PC-9 (cell line): ENCODE data around the gene EIF2S2. TPM values are rescaled to one million over a fixed set of nuclear protein-coding genes. Genes with fewer than 3 reads are reported as not detected.

ENCODE experiments used
- BruUV-seq: library from RNA; stranded (reverse); fragments of 400-500 nt; replicated peaks from 2 replicates; lab custom pipeline; 2021; lab: Mats Ljungman, UMichigan
- CTCF ChIA-PET: fragments of 300-600 bp; sonication (Branson Sonifier 250); formaldehyde crosslinking; loops from one replicate; lab custom pipeline; 2022; ENCODE audit warnings: antibody characterized with exemption; lab: Charles Lee
- POLR2A ChIA-PET: fragments of 300-600 bp; sonication (Branson Sonifier 250); formaldehyde crosslinking; loops from one replicate; lab custom pipeline; 2022; ENCODE audit warnings: antibody characterized with exemption; ENCODE audit not compliant: unreplicated experiment; lab: Charles Lee
- DNase-seq, 2 experiments: peaks; one replicate each; pipeline versions ENCODE4 v3.0.0 to v3.0.0-alpha.2; 2015 to 2022; ENCODE audit warnings: mixed read lengths in 1 of 2
- H2AFZ ChIP-seq: fragments of 200-600 bp; sonication (generic); 2 replicates; pipeline ENCODE4 v1.8.1; 2017; ENCODE audit warnings: antibody characterized with exemption
- H3F3A ChIP-seq: fragments of 200-600 bp; sonication (generic); 2 replicates; pipeline ENCODE4 v1.8.1; 2017; ENCODE audit warnings: antibody characterized with exemption, mild to moderate bottlenecking, low read depth; ENCODE audit not compliant: insufficient read depth
- H3K27ac ChIP-seq: fragments of 200-600 bp; sonication (generic); 2 replicates; pipeline ENCODE4 v1.6.1; 2016; ENCODE audit warnings: mixed run types
- H3K27me3 ChIP-seq: fragments of 200-600 bp; sonication (generic); 2 replicates; pipeline ENCODE4 v1.6.1; 2016; ENCODE audit warnings: low read depth, mixed run types; ENCODE audit not compliant: insufficient read depth
- H3K36me3 ChIP-seq: fragments of 200-600 bp; sonication (generic); 2 replicates; pipeline ENCODE4 v1.6.1; 2016; ENCODE audit warnings: low read depth, mixed run types
- H3K4me1 ChIP-seq: fragments of 200-600 bp; sonication (generic); replicated peaks from 2 replicates; pipeline ENCODE4 v1.6.1; 2016; ENCODE audit warnings: mixed run types; ENCODE audit not compliant: insufficient read depth
- H3K4me2 ChIP-seq: fragments of 200-600 bp; sonication (generic); 2 replicates; pipeline ENCODE4 v1.6.1; 2017; ENCODE audit warnings: mixed run types
- H3K4me3 ChIP-seq: fragments of 200-600 bp; sonication (generic); 2 replicates; pipeline ENCODE4 v1.6.1; 2016; ENCODE audit warnings: mixed run types
- H3K79me2 ChIP-seq: fragments of 200-600 bp; sonication (generic); 2 replicates; pipeline ENCODE4 v1.6.1; 2017; ENCODE audit warnings: low read depth, mixed run types
- H3K9me2 ChIP-seq: fragments of 200-600 bp; sonication (generic); 2 replicates; pipeline ENCODE4 v1.8.1; 2017; ENCODE audit warnings: mild to moderate bottlenecking; ENCODE audit not compliant: insufficient read depth
- H3K9me3 ChIP-seq: fragments of 200-600 bp; sonication (generic); 2 replicates; pipeline ENCODE4 v1.8.1; 2016; ENCODE audit warnings: low read depth; ENCODE audit not compliant: insufficient read depth
- H4K20me1 ChIP-seq: fragments of 200-600 bp; sonication (generic); 2 replicates; pipeline ENCODE4 v1.8.1; 2017; ENCODE audit not compliant: insufficient read depth
- CTCF ChIP-seq: fragments of 200-600 bp; sonication (generic); conservative IDR thresholded peaks from 2 replicates; pipeline ENCODE4 v1.6.1; 2017; ENCODE audit warnings: mixed run types, antibody characterized with exemption, mild to moderate bottlenecking, moderate library complexity
- EZH2 ChIP-seq: fragments of 200-600 bp; sonication (generic); IDR thresholded peaks from 2 replicates; pipeline ENCODE4 v1.8.0; 2017; ENCODE audit warnings: antibody characterized with exemption, low read depth
- intact Hi-C: fragments of 100-400 bp; cut with micrococcal nuclease; formaldehyde crosslinking; loops from one replicate; pipeline ENCODE4 v1.10.0; 2022; ENCODE audit not compliant: unreplicated experiment
- total RNA-seq: library from RNA; stranded (reverse); gene quantifications from 2 replicates; pipeline ENCODE4 v1.2.3, GENCODE V29; 2021

Gene EIF2S2
- total RNA-seq, 1 experiment from 2014 or later = 162 TPM

DNA sequence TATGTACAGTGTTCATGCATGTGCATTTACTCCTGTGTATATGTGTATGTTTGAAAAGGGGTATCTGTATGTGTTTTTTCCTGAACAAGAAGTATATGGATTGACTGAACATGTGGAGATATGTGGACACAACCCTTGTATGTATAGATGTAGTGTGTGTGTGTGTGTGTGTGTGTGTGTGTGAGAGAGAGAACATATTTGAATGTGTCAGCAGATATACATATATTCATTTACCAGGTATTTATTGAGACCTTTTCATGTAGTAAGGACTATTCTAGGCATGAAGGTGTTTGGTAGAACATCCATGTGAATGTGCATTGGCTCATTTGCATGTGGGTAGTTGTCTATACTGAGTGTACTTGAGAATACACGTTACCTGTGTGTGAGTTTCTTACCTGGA is 39.3 kb downstream of the EIF2S2 start:
- ChIA-PET POLR2A (no interaction called here), CTCF (no interaction called here)
- Histone ChIP-seq H3K4me1 (peaks cover 13% of the 10 kb centered on the region; the same call in 1 of the 2 replicates), H3K27ac (no peak overlapping the region), H3K4me3 (no peak overlapping the region), H3K9me2 (no peaks in the 10 kb centered on the region), H3K79me2 (peaks cover 25% of the 10 kb centered on the region; the same call in 1 of the 2 replicates), H3K36me3 (no peaks in the 10 kb centered on the region), H3K27me3 (no peaks in the 10 kb centered on the region), H3K9me3 (no peaks in the 10 kb centered on the region), H3K4me2 (no peak overlapping the region), H4K20me1 (peaks cover 25% of the 10 kb centered on the region), H2AFZ (no peak overlapping the region), H3F3A (peaks cover 13% of the 10 kb centered on the region)
- no TSS peak for BruUV-seq
- TF ChIP-seq EZH2 (no peak), CTCF (no peak)
- DNase-seq = no peak
- intact Hi-C loops = loop anchor here (5.0 kb wide), 1 partner anchor 615 kb away; no protein-coding TSS in a partner anchor

DNA sequence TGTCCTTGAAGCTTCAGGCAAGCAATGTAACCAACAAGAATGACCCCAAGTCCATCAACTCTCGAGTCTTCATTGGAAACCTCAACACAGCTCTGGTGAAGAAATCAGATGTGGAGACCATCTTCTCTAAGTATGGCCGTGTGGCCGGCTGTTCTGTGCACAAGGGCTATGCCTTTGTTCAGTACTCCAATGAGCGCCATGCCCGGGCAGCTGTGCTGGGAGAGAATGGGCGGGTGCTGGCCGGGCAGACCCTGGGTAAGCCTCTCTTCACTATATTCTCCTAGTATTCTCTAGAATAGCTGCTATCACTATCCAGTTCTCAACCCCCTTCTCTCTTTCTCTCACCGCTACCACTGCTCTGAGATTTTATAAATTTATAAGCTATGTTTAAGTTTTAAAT is 40.0 kb downstream of the EIF2S2 start:
- Histone ChIP-seq H2AFZ (no peak overlapping the region), H3K4me1 (peaks cover 13% of the 10 kb centered on the region; the same call in 1 of the 2 replicates), H4K20me1 (peaks cover 25% of the 10 kb centered on the region), H3K9me3 (no peaks in the 10 kb centered on the region), H3K27me3 (no peaks in the 10 kb centered on the region), H3F3A (peaks cover 13% of the 10 kb centered on the region), H3K9me2 (no peaks in the 10 kb centered on the region), H3K4me2 (no peak overlapping the region), H3K4me3 (no peak overlapping the region), H3K27ac (no peak overlapping the region), H3K36me3 (no peaks in the 10 kb centered on the region), H3K79me2 (peaks cover 25% of the 10 kb centered on the region; the same call in 1 of the 2 replicates)
- intact Hi-C loops = loop anchor here (5.0 kb wide), 1 partner anchor 615 kb away; no protein-coding TSS in a partner anchor
- CTCF ChIA-PET = no interaction called here
- DNase-seq = no peak
- no peak for TF ChIP-seq CTCF
- TF ChIP-seq EZH2 = no peak
- BruUV-seq = no TSS peak
- POLR2A ChIA-PET = interaction anchor here (0.7 kb wide), 1 partner anchor 285 kb away, joined by 4 read pairs; no protein-coding TSS in a partner anchor

DNA sequence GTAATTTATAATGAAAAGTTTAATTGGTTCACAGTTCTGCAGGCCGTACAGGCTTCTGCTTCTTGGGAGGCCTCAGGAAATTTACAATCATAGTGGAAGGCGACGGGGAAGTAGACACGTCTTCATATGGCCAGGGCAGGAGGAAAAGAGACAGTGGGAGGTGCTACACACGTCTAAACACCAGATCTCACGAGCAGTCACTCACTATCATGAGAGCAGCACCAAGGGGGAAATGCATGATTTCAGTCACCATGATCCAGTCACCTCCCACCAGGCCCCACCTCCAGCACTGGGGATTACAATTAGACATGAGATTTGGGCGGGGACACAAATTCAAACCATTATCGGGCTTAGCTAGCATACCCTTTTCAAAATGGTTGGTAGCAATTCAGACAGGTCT is 41.2 kb downstream of the EIF2S2 start:
- no TSS peak for BruUV-seq
- Histone ChIP-seq H3K4me1 (peaks cover 13% of the 10 kb centered on the region; the same call in 1 of the 2 replicates), H3K79me2 (peaks cover 26% of the 10 kb centered on the region; the same call in 1 of the 2 replicates), H3F3A (peaks cover 13% of the 10 kb centered on the region), H2AFZ (no peak overlapping the region), H3K27ac (no peak overlapping the region), H4K20me1 (peaks cover 25% of the 10 kb centered on the region), H3K9me3 (no peaks in the 10 kb centered on the region), H3K4me3 (no peak overlapping the region), H3K27me3 (no peaks in the 10 kb centered on the region), H3K4me2 (no peak overlapping the region), H3K9me2 (no peaks in the 10 kb centered on the region), H3K36me3 (no peaks in the 10 kb centered on the region)
- intact Hi-C loops = loop anchor here (2.0 to 5.0 kb wide), 2 partner anchors 208 to 614 kb away; no protein-coding TSS in a partner anchor
- DNase-seq = no peak
- CTCF ChIA-PET = no interaction called here
- TF ChIP-seq EZH2 (no peak), CTCF (no peak)
- POLR2A ChIA-PET = no interaction called here
